Measurements from ENCODE around the gene SMAD3.

SMAD3 gene

GRCh38 chr15:67084561-67084960 is 19.2 kb downstream of the SMAD3 start:
- no peak for DNase-seq

DNA sequence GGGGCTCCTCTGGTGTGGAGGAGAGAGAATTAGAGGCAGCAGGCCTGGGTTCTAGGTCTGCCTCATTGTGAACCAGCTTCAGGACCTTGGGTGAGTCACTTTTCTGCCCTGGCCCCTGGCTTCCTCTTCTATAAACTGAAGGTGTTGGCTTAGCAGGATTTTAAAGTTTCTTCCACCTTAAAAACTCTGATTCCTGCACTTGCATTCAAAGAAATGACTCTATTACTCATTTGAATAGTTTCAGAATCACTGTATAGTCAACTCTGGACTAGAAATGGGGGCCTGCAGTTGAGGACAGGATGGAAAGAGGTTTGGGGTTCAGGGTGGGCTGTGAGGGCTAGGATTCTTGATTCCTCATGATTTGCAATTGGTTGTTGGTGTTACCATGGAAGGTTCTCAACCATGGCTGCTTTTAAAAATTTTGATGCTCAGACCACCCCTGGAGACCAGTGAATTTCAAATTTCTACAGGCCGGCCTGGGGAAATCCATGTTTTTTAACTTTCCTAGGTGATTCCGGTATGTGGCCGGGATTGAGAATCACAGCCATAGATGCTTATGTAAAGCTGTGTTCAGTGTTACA is 19.9 kb downstream of the SMAD3 start:
- DNase-seq: no peak

- DNase-seq: peak; percentile 19 to 51
These were observed 20.6 kb downstream of the SMAD3 start for GRCh38 chr15:67085818-67086636.

- no peak for DNase-seq
These were observed 21.2 kb downstream of the SMAD3 start for GRCh38 chr15:67086637-67086914.

DNA sequence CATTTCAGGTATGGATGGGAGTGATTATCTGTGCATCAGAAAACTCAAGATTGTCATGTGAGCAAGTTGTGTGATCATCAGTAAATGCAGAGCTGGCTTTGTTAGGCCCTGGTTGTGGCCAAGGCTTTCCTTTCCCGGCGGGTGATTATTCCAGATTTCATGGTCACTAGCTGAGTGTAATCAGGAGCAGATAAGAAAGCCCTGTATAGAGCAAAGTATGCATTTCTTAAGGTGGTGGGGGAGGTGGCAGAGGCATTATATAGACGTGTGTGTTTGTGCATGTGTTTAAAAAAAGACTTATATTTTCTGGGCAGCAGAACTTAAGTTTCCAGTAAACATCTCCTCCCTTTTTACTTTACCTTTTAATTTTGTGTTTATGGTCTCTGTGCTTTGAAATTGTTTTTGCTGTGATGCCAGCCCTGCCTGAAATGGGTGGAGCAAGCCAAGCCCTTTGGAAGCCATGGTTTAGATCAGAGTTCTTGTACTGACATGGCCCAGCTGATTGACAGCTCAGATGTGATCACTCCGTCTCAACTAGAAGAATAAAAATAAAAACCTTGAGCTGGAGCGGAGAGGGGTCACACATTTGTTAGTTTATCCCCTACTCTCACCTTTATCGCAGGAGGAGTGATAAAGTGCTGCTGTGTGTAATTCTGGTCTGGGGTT is 22.2 kb downstream of the SMAD3 start:
- no peak for DNase-seq

- DNase-seq: no peak
These were observed 24.1 kb downstream of the SMAD3 start for GRCh38 chr15:67089217-67090193.

- DNase-seq: no peak
These were observed 25.1 kb downstream of the SMAD3 start for GRCh38 chr15:67090297-67091070.

GRCh38 chr15:67091071-67091979 is 25.9 kb downstream of the SMAD3 start:
- no peak for DNase-seq

GRCh38 chr15:67091980-67092677 is 26.7 kb downstream of the SMAD3 start:
- DNase-seq: no peak

DNA sequence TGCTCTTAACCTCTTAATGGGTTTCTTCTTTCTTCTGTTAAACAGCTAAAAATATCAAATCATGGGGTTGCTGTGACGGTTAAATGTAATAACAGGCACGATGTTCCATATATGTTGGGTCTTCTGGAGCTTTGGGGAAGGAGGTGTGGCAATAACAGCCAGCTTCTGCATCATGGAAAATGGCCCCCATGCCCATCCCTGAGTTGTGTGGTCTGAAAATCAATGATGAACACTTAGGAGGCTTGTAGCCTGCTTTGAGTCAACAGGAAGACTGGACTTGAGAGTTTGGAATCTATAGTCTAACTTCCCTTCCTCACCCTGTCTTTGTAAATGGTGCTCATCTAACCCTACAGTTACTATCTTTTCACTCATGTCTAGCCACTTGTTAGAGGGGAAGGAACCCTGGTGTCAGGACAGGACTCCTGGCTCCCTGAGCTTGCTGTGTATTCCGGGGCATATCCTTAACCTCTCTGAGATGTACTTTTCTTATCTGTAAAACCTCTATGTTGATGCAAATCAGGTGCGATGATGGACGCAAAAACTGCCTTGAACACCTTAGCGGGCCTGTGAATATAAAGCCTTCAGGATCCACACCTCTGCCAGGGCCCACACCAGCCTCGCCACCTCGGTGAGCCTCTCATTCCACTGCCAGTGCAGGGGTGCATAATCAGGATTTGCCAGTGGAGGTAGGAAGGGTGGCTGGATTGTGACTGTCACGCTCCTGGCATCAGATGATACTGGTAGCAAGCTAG is 27.5 kb downstream of the SMAD3 start:
- no peak for DNase-seq

GRCh38 chr15:67093504-67093862 is 28.1 kb downstream of the SMAD3 start:
- DNase-seq: peak; percentile 91 to 93

DNA sequence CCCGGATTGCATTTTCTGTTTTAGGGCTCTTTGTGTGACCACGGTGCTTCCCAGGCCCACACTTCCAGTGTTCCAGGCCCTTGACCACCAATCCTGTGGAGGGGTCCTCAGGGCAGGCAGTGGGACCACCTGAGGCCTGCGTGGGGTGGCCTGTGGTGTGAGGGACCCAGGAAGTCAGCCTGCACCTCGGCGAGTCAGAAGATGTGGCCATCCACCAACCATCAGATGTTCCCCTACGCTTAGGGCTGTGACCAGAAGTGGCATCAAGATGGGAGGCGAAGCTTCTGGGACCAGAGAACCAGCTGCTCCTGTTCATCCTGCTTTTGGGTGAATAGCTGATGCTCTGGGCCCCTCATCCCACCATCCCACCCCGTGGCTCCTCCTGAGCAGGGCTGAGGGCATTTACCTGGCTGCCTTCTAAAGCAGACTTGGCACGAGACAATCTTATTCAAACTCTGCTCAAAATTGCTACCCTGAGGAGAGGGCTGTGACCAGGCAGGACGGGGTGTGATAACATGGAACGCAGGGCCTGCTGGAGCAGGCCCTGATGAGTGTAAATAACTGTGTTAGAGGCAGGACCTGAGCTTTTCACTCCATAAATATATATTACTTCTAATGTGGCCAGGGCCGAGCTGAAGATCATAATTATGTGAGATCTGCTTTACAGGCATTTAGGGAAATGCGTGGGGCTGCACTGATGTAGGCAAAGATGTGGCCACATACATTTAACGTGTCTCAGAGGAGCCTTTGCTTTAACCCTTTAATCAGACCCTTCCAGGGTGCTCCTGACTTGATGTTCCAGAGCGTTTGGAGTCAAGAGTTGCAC is 28.8 kb downstream of the SMAD3 start:
- no peak for DNase-seq

GRCh38 chr15:67095912-67096311 is 30.5 kb downstream of the SMAD3 start:
- no peak for DNase-seq

DNA sequence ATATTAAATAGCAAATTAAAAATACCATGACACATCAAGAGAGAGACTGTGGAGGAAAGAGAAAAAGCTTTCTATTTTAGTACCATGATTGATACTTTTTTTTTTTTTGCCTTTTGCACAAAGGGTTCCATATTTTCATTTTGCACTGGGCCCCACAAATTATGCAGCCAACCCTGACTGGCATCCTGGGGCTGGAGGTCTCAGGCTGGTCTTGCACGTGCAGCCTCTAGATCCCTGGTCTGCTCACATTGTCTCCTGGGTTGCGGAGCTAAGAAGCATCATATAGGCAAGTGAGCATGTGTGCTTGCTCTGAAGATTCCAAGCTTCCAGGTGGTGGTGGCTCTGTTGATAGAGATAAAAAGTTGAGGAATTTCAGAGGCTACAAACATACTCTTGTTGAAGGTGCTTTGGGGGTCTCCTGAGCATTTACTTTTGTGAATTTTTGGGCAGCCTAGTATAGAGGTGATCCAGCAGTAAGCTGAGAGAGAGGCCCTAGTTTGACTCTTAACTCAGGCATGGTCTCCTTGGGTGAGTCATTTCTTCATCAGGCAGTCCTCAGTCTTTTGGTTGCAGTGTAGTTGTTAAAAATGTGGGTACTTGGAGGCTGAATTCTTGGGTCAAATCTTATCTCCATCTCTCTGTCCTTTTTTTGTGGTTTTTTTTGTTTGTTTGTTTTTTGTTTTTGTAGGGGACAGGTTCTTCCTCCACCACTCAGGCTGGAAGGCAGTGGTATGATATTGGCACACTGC is 31.3 kb downstream of the SMAD3 start:
- no peak for DNase-seq

DNA sequence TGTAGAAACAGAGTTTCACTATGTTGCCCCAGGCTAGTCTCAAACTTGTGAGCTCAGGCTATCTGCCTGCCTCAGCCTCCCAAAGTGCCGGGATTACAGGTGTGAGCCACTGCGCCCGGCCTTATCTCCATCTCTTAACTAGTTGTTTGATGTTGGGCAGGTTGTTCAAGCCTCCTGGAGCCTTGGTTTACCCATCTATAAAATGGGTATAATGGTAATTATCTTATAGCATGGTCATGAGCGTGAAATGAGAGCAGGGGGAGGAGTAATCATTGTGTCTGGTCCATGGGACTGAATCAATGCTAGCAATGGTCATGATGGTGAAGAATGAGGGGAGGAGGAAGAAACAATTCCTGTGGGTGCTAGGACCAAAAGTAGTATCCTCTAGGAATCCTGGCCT is 32.0 kb downstream of the SMAD3 start:
- no peak for DNase-seq

GRCh38 chr15:67097930-67098740 is 32.7 kb downstream of the SMAD3 start:
- DNase-seq: peak; percentile 96

DNA sequence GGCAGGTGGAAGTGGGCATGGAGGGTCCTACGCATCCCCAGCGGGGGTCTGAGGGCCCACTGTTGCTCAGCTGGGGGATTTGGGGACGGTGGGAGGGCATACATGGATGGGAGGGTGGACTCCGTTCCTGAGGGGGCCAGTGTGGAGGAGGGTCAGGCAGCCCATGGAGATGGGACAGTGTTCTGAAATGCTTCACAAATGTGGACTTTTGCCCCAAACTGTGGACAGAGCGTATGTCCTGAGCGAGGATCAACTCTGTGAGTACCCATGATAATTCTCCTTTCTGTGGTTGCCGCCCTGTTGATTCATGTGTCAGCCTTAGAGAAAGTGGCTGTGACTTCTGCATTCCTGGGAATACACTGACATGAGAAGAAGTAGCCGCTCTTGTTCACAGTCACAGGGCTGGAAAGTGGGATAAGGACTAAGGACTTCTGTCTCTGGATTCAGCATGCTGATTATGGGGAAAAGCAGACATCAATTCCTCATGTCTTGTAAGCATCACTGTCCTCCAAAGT is 33.4 kb downstream of the SMAD3 start:
- DNase-seq: no peak
